NT2/D1 (cell line): Measurements from ENCODE around the gene CDCA7L.

Experiments used
- DNase-seq: peaks from one replicate; pipeline ENCODE4 v3.0.0-alpha.2; 2011; ENCODE audit warnings: low read depth, low spot score
- H3K27me3 ChIP-seq: 2 replicates; pipeline ENCODE4 v1.6.0; 2011; ENCODE audit warnings: mild to moderate bottlenecking; ENCODE audit not compliant: insufficient read length, insufficient read depth
- H3K36me3 ChIP-seq: 2 replicates; pipeline ENCODE4 v1.6.1; 2011; ENCODE audit warnings: mild to moderate bottlenecking, low read length, mixed read lengths; ENCODE audit not compliant: insufficient read depth, insufficient read length
- H3K4me1 ChIP-seq: 2 replicates; pipeline ENCODE4 v1.5.1; 2011; ENCODE audit not compliant: insufficient read depth, insufficient read length
- H3K4me3 ChIP-seq: 2 replicates; pipeline ENCODE4 v1.5.1; 2011; ENCODE audit warnings: low read depth; ENCODE audit not compliant: insufficient read length
- H3K9ac ChIP-seq: 2 replicates; pipeline ENCODE4 v1.6.0; 2011; ENCODE audit warnings: low read depth; ENCODE audit not compliant: insufficient read length
- H3K9me3 ChIP-seq: 2 replicates; pipeline ENCODE4 v1.5.1; 2011; ENCODE audit warnings: mild to moderate bottlenecking, low read length; ENCODE audit not compliant: insufficient read depth
- SUZ12 ChIP-seq: IDR thresholded peaks from 2 replicates; pipeline ENCODE4 v1.6.1; 2011; ENCODE audit not compliant: insufficient read length, insufficient read depth; ENCODE audit errors: extremely low read depth
- YY1 ChIP-seq: IDR thresholded peaks from 2 replicates; pipeline ENCODE4 v1.6.1; 2011; ENCODE audit not compliant: insufficient read length, insufficient read depth
- ZNF274 ChIP-seq: IDR thresholded peaks from 2 replicates; pipeline ENCODE4 v1.6.1; 2011; ENCODE audit warnings: mild to moderate bottlenecking, low read depth, low read length

CDCA7L gene

DNA sequence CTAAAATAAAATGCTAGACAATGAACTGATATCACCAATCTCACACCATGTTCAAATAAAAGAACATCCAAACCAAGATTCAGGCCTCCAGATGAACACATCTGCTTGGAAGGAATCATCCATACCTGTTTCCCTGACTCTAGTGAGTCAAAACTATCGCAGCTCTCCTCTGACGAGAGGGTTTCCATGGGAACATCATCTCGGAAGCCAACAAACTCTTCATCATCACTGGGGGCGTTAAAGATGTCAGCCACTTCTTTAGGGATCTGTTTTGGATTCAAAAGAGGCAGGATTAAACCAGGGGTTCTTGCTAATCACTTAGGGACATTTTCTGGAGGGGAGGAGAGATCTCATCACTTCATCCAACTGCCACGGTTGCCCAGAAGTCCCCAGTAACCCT, 29.1 kb downstream of the CDCA7L start:
- Histone ChIP-seq H3K9me3 (no peaks in the 10 kb centered on the region), H3K9ac (no peak overlapping the region), H3K4me3 (no peak overlapping the region), H3K36me3 (peaks cover 41% of the 10 kb centered on the region), H3K27me3 (no peaks in the 10 kb centered on the region), H3K4me1 (no peaks in the 10 kb centered on the region)
- TF ChIP-seq ZNF274 = no peak
- TF ChIP-seq SUZ12 = no peak
- no peak for TF ChIP-seq YY1
- DNase-seq = no peak

DNA sequence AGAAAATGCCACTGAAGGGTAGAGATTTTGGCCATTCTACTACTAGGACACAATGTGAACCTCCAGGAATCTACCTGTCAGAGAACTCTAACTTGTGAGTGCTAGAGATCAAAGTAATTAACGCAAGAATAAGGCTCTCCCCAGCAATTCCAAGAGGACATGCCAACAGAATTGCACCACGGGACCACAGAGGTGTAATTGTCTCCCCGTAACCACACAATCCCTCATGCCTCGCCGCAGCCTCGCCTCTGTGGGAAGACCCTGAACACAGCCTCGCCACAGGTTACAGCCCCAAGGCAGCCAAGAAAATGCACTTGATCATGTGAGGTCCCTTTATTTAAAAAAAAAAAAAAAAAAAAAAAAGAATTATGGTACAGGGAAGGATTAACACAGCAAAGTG, 29.5 kb downstream of the CDCA7L start:
- Histone ChIP-seq H3K27me3 (no peaks in the 10 kb centered on the region), H3K4me3 (no peak overlapping the region), H3K4me1 (no peaks in the 10 kb centered on the region), H3K9ac (no peak overlapping the region), H3K36me3 (peaks cover 42% of the 10 kb centered on the region), H3K9me3 (no peaks in the 10 kb centered on the region)
- DNase-seq = no peak
- TF ChIP-seq SUZ12 (no peak), YY1 (no peak), ZNF274 (no peak)

DNA sequence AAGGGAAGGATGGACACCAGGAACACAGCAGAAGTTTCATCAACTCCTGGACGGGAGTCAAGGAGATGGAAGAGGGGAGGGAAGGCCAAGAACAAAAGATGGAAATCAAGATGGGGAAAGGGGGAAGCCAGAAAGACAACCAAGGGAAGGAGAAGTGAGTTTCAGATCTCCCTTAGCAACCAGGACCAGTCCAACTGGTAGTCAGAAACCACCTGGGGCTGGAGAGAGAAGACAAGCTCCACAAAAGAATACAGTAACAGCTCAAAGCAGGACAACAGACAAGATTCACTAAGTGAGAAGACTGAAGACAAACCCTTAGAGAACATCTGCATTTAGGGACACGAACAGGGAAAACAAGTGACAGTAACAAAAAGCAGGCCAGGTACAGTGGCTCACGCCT, 30.6 kb downstream of the CDCA7L start:
- H3K9me3 ChIP-seq = no peaks in the 10 kb centered on the region
- no peaks in the 10 kb centered on the region for H3K27me3 ChIP-seq
- no peaks in the 10 kb centered on the region for H3K4me1 ChIP-seq
- no peak overlapping the region for H3K9ac ChIP-seq
- no peak for DNase-seq
- H3K36me3 ChIP-seq = peaks cover 47% of the 10 kb centered on the region
- H3K4me3 ChIP-seq = no peak overlapping the region
- no peak for TF ChIP-seq YY1
- TF ChIP-seq SUZ12 = no peak
- no peak for TF ChIP-seq ZNF274

DNA sequence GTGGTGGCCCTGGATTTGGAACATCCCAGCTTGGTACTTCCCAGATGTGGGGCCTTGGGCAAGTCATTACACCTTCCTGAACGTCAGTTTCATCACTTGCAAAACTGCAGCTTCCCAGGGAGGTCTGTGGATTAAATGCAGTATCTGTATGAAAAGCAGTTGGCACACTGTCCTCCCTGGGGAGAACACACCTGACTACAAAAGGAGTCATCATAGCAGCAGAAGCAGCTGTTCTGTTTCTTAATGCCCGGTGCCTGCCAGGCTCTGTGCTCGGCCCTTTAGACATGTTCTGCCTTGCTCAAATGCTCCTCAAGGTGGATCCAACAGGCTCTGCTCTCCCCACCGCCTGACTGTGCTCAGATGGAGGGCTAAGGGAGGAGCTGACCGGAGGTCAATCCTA, 31.0 kb downstream of the CDCA7L start:
- Histone ChIP-seq H3K9me3 (no peaks in the 10 kb centered on the region), H3K27me3 (no peaks in the 10 kb centered on the region), H3K4me3 (no peak overlapping the region), H3K4me1 (no peaks in the 10 kb centered on the region), H3K36me3 (peaks cover 49% of the 10 kb centered on the region), H3K9ac (no peak overlapping the region)
- no peak for DNase-seq
- TF ChIP-seq YY1 (no peak), ZNF274 (no peak), SUZ12 (no peak)

DNA sequence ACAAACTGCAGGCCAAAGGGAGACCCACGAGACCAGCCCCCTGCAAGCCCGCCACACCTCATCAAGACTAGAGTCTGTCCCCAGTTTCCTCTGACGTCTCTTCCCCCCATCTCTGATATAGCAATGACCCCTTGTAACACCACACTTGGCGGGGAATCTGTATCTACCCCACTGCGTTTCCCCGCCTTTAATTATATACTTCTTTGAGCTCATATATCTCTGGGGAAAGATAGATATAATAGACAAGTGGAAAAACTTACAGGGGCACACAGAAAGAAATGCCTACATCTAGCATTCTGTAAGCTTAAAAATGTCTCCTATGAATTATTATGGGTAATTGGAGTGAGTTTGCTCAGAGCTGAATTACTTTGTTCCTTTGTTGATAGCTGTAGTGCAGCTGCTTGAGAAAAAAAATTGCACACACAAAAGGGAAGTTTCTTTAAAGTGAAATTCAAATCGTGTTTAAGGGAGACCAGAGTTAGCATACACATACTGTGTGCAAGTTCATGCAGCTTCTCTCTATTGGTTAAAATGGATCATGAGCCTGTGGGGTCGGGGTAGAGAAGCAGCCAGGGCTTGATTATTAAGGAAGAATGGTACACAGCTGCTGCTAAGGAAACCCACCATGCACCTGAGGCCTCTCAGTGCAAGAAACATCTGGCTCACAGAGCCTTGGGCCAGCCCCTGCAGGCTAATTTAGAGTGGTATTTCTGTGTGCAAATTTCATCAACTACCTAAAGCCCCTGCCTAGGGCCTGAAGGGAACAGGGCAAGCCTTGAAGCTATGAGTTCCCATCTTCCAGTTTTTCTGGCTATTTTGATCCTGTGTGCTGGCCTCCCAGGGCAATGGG, 32.5 kb downstream of the CDCA7L start:
- H3K36me3 ChIP-seq = peaks cover 65% of the 10 kb centered on the region
- no peaks in the 10 kb centered on the region for H3K4me1 ChIP-seq
- H3K4me3 ChIP-seq = no peak overlapping the region
- H3K9ac ChIP-seq = no peak overlapping the region
- H3K9me3 ChIP-seq = no peaks in the 10 kb centered on the region
- DNase-seq = no peak
- TF ChIP-seq YY1 = no peak
- TF ChIP-seq SUZ12 = no peak
- TF ChIP-seq ZNF274 = no peak
- no peaks in the 10 kb centered on the region for H3K27me3 ChIP-seq

DNA sequence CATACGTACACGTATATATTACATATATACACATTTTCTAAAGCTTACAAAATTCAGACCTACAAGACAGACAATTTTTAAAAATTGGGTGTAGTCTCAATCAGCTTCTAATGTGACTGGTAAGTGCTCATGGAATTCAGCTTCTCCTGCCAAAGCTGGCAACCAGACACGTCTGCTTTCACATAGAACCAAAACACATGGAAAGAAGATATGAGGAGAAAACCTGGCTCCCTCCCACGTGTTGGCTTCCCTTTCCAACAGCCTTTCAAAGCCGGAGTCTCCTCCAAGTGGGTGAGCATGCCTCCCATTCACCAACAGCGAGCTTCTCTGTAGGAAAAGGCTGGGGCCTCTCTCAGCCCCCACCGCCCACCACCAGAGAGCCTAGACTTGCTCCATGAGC, 33.4 kb downstream of the CDCA7L start:
- H3K4me1 ChIP-seq = no peaks in the 10 kb centered on the region
- TF ChIP-seq ZNF274 = no peak
- TF ChIP-seq SUZ12 = no peak
- no peak for TF ChIP-seq YY1
- no peak for DNase-seq
- no peak overlapping the region for H3K9ac ChIP-seq
- H3K36me3 ChIP-seq = peaks cover 72% of the 10 kb centered on the region
- no peak overlapping the region for H3K4me3 ChIP-seq
- H3K27me3 ChIP-seq = no peaks in the 10 kb centered on the region
- H3K9me3 ChIP-seq = no peaks in the 10 kb centered on the region

DNA sequence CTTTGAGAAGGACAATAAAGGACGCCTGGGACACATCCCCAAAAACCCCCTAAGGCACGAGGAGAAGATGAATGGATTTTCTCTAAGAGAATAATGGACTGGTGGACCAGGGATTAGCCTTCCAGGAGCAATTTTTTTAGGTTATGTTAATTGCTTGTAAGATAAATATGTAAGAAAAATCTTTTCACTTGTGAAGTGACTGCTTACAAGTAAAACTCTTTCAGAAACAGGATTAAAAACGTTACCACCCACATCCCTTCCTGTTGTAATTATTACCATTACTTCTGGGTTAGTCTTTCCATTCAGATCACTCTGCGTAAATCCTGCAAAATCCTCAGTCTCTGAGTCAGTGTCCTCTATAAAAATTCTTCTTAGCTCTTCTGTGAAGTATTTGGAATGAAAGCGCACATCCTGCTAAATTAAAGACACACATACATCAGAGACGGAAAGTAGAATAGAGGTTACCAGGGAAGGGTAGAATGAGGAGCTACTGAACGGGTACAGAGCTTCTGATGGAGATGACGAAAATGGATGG, 34.3 kb downstream of the CDCA7L start:
- peaks cover 81% of the 10 kb centered on the region for H3K36me3 ChIP-seq
- no peak overlapping the region for H3K4me3 ChIP-seq
- no peak overlapping the region for H3K9ac ChIP-seq
- DNase-seq = no peak
- H3K27me3 ChIP-seq = no peaks in the 10 kb centered on the region
- no peaks in the 10 kb centered on the region for H3K4me1 ChIP-seq
- H3K9me3 ChIP-seq = no peaks in the 10 kb centered on the region
- no peak for TF ChIP-seq ZNF274
- no peak for TF ChIP-seq SUZ12
- no peak for TF ChIP-seq YY1
